NCI-H82 treated with DMSO at 0.1 percent for 48 hours (cell line): Measurements from ENCODE around the gene KCND2.

Source experiments
- DNase-seq: peaks from one replicate; lab custom pipeline; 2025; ENCODE audit not compliant: unreplicated experiment; lab: John Stamatoyannopoulos, UW

KCND2 gene

DNA sequence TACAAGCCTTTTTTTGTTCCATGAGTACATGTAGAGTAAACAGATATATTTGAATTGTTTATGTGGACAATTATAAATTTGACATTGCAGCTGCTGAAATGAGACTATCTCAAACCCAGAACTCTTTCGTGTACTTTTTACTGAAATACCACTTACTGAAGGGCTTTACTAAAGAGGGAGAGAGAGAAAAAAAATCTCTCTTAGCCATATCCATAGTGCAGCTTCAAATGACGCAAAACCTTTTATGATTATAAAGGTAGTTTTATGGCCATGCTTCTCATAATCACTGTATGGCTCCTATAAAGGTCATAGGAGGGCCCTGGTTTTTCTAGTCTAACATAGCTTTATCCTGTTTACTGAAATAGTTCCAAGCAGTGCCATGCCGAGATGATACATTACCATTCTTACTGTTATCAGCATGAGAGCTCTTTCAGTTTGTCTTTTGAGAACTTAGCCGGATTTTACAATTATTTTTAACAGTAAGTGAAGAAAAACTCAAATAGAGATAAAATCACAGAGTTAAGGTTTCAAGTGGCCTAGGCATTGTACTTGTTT is 35.1 kb downstream of the KCND2 start:
- no peak for DNase-seq

DNA sequence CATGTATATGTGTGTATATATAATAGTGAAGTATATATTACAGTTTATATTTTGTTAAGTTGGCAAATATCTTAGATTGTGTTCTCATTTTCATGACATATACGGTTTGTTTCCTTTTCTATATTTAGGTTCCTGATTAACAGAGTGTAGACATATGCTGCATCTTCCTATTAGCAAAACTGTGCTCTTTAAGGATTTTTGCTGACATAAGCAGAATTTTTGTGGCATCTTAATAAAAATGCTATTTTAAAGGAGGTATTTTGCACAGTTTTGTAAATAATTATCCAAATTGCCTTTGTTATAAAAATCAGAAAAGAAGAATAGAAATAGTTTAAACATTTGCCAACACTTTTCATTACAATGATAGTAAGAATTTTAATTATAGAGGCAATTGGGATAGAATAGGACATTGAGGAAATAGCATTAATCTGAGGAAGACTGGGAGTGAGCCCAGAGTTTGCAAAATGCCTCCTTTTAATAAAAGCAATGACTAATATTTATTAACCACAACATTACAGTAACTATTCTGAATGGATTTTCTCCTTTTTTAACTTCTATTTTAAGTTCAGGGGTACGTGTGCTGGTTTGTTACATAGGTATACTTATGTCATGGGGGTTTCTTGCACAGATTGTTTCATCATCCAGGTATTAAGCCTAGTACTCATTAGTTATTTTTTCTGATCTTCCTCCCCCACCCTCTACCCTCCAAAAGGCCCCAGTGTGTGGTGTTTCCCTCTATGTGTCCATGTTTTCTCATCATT is 38.2 kb downstream of the KCND2 start:
- DNase-seq, result no peak

DNA sequence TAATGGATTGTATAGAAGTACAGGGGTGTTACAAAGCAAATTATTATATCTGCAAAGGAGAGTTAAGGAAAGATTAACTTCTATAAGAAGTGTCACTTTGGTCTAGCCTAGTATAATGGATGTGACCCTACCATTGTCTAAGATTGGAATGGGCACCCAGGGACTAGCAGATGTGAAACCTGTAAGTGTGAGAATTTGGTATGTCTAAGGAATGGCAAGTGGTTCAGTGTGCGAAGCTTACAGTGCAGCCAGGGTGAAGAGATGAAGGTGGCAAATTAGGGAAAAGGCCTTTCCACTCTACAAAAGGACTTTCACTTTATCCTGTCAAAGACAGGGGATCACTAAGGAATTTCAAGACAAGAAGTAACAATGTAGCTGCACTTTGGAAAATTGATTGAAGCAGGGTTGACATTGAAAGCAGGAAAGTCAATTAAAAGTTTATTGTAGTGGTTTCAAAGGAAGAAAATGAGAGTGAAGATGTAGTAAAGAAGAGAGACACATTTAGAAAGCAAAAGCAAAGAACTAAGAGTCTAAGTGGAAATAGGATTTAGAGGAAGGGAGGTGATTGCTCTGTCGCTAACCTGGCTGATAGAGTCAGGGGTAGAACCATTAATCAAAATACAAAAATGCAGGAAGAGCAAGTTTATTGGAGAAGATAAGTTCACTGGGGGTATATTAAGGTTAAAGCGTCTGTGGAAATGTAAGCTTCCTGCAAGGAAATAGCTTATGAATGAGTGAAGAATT is 47.4 kb downstream of the KCND2 start:
- no peak for DNase-seq

DNA sequence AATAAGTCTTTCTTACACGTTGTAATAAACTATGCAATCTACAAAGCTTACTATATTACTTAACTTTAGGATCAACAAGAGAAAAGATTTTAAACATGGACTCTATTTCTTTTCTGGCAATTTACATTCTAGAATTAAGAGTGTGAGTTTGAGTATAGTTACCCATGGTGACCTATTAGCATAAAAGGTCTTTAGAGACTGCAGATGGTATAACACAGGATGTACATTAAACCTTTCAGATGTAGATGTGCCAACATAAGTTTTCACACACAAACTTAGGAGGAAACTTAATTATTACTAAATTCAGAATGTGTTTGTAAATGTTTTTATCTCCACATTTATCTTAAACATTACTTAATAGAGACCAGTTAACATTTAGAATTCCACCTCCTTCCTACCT is 54.1 kb downstream of the KCND2 start:
- no peak for DNase-seq

DNA sequence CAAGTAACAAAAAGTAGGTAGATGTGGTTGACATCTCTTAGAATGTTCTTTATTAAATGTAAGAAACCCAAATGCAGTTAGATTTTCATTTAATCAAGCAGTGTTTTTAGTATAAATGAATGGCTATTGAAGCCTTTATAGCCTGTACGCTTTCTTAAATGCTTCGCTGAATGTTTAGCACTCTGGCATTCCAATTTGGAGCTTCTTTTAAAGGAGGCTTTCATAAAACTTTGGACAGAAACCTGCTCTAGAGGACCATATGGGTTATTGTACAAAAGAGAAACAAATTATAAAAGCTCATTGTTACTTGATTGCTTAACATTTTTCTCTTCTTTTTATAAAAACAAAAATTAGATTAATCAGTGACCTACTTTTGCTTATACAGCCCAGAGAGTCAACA is 59.5 kb downstream of the KCND2 start:
- no peak for DNase-seq

DNA sequence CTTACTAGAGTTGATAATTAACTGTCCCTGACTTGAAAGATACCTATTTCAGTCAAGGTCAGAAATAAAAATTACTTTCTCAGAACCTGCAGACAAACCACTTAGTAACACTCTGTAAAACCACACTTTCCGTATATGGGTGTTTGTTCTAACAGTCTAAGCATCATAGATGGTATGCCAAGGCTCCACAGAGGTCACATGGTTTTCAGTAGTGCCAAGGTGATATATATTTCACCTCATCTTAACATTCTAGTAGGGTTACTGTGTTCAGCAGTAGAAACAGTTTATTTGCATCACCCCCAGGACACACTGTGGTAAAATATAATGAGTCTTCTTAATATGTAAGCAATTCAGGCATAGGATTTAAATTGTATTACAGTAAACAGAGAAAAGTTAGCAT is 61.5 kb downstream of the KCND2 start:
- DNase-seq, result no peak

DNA sequence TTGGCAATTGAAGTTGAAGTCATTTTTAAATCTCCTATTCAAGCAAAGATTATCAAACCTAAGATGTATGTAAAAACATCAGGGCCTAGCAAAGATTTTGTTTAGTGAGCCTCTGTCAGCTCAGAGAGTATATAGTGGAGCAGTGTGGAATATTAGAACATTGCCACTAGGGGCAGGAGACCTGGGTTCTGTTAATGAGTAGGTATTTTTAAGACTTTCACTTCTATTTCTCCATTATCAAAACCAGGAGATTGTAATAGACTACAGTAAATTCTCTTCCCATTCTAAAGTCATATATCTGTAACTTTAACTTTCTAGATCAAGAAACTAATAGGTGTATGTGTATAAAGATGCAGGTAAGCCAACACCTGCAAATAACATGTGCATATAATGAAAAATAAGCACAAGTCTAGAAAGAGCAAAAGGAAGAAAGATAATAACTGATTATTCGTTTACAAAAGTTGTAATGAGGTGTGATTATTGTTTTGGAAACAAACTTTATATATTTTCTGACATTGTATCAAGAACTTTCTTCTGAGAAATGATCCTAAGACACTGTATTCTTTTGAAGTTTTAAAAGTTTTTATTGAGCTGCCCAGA is 64.4 kb downstream of the KCND2 start:
- no peak for DNase-seq

DNA sequence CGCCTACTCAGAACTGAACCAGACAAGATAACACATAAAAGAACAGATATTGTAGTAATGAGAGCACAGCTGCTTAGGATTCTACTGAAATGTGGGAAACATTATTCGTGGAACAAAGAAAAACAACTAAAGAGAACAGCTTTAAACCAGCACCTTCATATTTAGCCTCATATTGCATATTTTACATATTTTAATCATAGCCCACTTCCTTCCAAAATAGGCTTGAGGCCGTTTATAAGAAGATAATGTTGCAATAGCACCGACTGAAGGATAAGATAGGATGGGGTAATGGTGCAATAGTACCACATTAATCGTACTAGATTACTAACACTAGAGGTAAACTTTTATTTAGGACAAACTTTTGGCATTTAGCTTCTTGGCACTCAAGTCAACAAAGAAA is 71.3 kb downstream of the KCND2 start:
- DNase-seq, result no peak

DNA sequence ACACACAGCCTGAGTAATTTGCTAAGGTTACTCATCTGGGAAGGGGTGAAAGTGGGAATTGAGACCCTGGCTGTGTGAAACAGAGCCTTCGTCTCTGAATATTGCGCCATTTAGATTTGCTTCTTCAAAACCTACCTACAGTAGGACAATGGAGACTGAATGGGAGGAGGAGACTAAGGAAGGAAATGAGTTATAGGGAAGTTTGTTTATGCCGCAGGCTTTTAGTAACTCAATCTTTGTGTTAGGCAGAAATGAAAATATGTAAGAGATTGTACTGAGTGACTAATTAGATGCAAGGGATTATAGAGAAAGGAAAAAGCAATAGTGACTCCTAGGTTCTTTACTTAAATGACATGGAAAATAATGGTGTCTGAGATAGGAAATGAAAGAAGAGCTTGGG is 80.2 kb downstream of the KCND2 start:
- DNase-seq, result no peak

DNA sequence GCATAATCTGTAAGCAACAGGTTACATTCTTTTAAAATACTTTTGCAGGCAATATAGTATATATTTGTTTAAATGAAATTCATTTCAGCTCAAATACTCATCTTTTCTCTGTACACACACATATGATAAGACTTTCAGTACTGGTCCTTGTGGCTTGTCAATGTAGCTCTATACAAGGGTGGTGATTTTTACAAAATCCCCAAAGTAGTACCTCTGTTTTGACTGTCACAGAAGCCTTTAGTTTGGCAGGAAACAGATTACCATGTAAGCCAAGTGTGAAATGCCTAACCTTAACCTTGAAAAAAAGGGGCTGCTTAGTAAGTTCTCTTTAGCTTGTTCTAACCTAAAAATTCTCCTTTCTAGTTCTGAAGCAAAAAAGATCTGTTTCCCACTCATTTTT is 87.9 kb downstream of the KCND2 start:
- DNase-seq, result no peak

DNA sequence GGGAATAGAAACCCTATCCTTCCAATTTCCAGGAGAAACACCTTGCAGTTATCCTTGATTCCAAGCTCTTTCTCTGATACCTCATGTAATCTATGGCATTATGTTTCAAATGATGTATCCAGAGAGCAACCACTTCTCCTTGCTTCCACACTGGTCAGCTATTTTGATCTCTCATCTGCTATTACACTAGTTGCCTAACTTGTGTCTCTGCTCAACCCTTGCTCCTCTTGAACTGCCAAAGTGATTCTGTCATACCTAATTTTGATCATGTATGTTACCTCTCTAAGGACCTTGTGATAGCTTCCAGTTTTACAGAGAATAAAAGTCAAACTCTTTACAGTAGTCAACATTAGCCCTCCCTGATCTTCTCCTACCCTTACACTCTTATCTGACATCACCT is 90.4 kb downstream of the KCND2 start:
- no peak for DNase-seq

DNA sequence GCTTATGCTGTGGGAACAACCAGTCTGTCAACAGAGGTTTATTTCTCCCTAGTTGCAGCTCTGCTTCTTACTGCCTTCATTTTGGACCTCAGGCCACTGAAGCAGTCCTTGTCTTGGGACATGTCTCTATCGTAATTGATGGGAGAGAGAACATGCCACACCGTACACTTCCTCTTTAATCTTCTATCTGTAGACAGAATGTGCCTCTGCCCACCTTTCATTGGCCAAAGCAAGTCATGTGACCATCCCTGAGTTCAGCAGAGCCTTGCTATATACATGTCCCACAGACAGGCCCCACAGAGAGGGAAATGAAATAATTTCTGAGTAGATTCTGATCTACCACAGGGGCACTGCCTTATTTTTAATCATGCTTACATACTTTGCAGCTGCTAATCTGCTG is 98.0 kb downstream of the KCND2 start:
- DNase-seq, result no peak

DNA sequence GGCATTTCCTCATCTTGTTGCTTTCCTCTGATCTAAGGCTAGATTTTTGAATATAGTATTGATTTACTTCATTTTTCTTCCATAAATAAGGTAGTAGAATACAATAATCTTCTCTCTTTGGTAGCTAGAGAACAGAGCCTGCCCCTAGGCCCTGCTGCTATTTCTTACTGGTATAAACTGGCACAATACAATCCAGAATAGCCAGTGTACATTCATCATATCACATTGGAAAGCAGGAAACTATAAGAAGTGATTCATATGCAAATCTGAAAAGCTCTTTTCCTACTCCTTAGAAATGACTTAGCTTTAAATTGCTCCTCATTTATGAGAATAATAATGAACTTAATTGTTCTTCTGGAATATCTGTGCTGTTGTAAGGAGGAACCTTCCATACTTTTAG is 100.2 kb downstream of the KCND2 start:
- DNase-seq, result no peak

DNA sequence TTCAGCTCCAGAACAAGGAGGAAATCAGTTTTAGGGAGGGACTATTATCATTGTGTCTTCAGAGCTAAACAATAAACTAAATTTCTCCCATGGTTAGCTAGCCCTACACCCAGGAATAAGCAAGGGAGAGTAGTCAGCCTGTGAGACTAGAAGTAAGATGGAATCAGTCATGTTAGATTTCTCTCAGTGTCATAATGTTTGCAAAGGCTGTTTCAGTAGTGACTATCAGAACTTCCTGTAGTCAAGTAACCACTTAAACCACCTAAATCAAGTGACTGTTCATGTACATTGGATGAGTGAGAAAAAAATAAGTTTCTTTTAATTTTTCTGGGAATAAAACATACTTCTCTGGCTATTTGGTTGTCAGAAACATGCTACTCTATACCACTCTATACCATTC is 121.6 kb downstream of the KCND2 start:
- DNase-seq, result no peak

DNA sequence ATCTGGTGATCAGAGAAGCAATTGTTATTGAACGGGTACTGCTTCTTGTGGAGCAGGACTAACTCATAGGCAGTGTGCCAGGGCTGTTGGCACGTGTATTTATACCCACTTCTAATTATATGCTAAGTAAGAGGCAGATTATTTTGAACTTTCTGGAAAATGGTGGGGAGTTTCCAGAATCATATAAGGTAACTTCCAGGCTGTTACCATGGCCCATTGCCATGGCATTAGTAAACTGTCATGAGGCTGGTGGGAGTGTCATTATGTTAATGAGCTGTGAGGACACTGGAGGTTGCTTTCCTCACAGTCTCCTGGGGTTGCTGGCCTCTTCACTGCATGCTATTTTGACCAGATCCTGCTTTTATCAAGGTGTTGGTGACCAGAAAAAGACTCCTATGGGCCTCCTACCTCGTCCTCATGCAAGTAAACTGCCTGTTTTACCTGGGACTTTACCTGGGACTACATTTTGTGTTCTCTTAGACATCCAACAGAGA is 122.6 kb downstream of the KCND2 start:
- no peak for DNase-seq

DNA sequence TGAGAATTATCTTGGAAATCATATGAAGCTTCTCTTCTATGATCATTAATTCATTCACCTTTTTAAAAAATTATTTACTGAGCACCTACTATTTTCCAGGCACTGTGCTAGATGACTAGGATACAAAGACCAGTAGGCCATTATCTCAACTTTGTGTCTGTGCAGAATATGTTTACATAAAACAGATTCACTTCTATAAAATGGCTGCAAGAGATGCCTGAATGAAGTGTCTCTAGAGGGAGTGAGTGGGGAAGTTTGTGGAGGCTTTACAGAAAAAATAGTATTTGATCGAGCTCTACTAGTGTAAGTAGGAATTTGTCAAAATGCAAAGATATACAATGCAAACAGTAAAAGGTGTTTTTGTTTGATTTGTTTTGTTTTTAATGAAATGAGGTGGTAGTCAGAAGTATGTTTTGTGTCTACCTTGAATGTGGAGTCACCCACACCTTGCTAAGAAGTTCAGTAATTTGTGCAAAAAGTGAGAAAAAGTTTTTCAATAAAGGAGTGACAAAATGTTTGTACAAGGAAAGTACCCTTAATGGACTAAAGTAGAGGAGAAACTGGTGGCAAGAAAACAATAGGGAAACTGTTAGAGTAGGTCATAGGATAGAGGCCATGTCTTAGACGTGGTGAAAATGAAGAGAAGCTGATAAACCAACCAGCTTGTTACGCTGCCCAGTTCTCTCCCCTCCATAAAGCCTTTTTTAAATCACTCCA is 125.5 kb downstream of the KCND2 start:
- no peak for DNase-seq

DNA sequence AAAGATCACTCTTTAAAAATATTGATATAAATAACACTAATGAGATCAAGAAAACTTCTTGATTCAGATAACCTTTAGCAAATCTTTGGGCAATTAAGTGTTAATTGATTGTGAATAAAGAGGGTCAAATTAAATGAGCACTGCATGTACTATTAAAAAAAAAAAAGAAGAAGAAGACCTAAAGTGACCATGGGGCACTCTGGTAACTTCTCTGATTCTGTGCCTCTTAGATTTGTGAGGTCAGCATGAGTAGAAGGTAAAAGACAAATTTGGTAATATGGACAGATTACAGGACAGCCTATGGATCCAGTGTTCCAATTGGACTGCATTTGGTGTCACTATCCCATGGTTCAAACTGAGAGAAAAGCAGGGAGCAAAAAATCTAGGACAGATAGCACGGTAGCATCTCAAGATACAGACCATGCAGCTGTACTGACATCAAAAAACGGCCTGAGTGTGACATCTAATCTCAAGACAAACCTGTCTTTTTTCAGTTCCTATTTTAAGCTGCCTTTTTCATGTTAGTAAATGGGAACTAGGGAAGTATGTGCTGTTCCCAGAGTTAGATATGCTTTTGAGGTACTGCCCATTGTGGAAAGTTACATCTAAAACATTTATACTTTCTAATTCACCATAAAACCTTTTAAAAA is 128.0 kb downstream of the KCND2 start:
- no peak for DNase-seq

DNA sequence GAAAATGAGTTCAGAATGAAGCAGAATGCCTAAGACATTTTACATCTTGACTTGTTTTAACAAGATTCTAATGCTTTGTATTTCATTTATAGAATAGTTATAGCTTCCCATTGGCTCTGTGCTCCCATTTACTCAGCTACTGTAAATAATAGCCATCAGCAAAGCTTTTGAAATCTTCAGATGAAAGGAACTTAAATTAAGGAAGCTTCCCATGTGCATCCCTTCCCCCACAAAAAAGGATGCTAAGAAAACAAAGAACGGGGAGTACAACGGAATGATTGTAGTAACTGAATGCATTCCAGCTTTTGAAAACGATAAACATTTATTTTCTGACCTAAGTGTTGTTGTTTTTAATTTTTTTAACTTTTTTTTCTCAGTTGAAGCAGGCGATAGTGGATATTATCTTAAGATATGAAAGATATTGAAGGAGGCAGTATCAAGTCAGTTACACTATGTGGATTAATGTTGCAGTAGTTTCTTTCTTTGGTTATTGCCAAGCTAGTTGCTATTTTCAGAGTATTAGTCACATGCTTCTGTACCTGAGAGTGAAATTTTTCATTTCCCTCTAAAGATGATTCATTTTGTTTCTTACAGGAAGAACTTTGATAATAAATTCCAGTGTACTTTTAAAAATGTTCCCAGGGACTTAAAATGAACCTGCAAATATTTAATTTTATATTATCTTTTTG is 129.2 kb downstream of the KCND2 start:
- no peak for DNase-seq

DNA sequence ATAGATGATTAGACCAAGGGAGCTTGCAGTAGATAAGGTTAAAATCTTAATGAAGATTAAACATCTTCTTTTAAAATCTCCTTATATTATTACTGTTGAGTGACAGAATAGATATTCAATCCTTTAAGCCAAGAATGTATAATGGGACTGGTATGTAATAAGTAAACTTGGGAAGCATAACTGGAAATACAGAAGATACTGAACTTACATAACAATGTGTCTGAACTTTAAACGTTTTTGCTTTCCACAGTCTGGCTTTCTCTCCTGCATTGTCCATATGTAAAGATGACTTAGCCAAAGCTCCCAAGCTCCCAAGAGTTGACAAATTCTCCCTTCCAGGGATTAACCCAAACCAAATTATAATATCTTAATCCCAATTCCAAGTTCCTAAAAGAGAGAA is 129.8 kb downstream of the KCND2 start:
- no peak for DNase-seq

DNA sequence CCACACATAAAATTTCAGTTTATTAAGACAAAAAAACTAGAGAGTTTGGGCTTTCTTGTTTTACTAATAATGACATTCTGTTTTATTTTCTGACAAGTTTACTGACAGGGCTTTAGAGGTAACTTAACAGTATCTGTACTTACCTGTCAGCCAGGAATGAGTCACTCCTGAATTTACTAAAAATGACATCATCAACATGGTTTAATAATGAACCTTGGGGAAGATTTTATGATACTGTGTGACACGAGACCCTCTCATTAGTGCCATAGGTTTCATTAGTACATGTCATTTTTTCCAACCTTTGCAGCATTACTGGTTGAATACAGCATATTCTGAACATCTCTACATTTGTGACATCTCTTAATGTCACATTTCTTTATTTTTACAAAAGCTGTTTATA is 131.1 kb downstream of the KCND2 start:
- DNase-seq, result no peak
